H1 (cell line): Measurements from ENCODE around the gene ZNF597. TPM values are rescaled to one million over a fixed set of nuclear protein-coding genes. Genes with fewer than 3 reads are reported as not detected.

Experiments used
- ATF2 ChIP-seq: IDR thresholded peaks from 2 replicates; pipeline ENCODE4 v1.6.1; 2012; ENCODE audit warnings: low read length, inconsistent platforms
- BRCA1 ChIP-seq: IDR thresholded peaks from 2 replicates; pipeline ENCODE4 v1.6.1; 2012; ENCODE audit warnings: low read depth, low read length, improper control_type of control experiment
- CBX8 ChIP-seq: fragments of 300-800, 300-1000 bp; sonication (generic); IDR thresholded peaks from 2 replicates; pipeline ENCODE4 v1.7.1; 2016; ENCODE audit warnings: low read depth, low read length, borderline replicate concordance
- CTCF ChIP-seq, 3 experiments: IDR thresholded peaks; 1 replicate in 2 of 3; 2 replicates in 1 of 3; pipeline versions ENCODE4 v1.5.1 to v1.6.1; 2011; ENCODE audit warnings: low read length in 3 of 3, mild to moderate bottlenecking in 3 of 3, inconsistent platforms in 2 of 3, low read depth in 1 of 3, moderate library complexity in 1 of 3; ENCODE audit not compliant: insufficient read depth in 1 of 3; ENCODE audit errors: control extremely low read depth in 1 of 3
- EP300 ChIP-seq, 2 experiments: IDR thresholded peaks; 1 replicate in 1 of 2; 2 replicates in 1 of 2; pipeline ENCODE4 v1.6.1; 2011 to 2012; ENCODE audit warnings: low read depth in 2 of 2, low read length in 2 of 2, mild to moderate bottlenecking in 2 of 2, borderline replicate concordance in 1 of 2, inconsistent platforms in 1 of 2, moderate library complexity in 1 of 2
- GTF2F1 ChIP-seq: IDR thresholded peaks from 2 replicates; pipeline ENCODE4 v1.6.1; 2012; ENCODE audit warnings: low read depth, low read length, improper control_type of control experiment, borderline replicate concordance
- JUND ChIP-seq: IDR thresholded peaks from 2 replicates; pipeline ENCODE4 v1.6.1; 2011; ENCODE audit warnings: mild to moderate bottlenecking, improper control_type of control experiment, low read length
- NRF1 ChIP-seq: IDR thresholded peaks from 2 replicates; pipeline ENCODE4 v1.6.1; 2011; ENCODE audit warnings: mild to moderate bottlenecking, low read depth, low read length, improper control_type of control experiment
- POU5F1 ChIP-seq: IDR thresholded peaks from 2 replicates; pipeline ENCODE4 v1.6.1; 2011; ENCODE audit warnings: low read depth, mild to moderate bottlenecking, low read length, moderate library complexity
- RAD21 ChIP-seq, 2 experiments: IDR thresholded peaks in 1 of 2; conservative IDR thresholded peaks in 1 of 2; 2 replicates each; pipeline ENCODE4 v1.6.1; 2011; ENCODE audit warnings: low read depth in 2 of 2, low read length in 2 of 2, improper control_type of control experiment in 1 of 2, inconsistent platforms in 1 of 2, mild to moderate bottlenecking in 1 of 2, moderate library complexity in 1 of 2
- RBBP5 ChIP-seq: IDR thresholded peaks from 2 replicates; pipeline ENCODE4 v1.7.1; 2012; ENCODE audit warnings: low read depth, mild to moderate bottlenecking, inconsistent platforms, low read length, moderate library complexity, borderline replicate concordance
- RXRA ChIP-seq: IDR thresholded peaks from 2 replicates; pipeline ENCODE4 v1.6.1; 2011; ENCODE audit warnings: low read depth, mild to moderate bottlenecking, low read length, moderate library complexity; ENCODE audit not compliant: insufficient read depth
- SAP30 ChIP-seq: fragments of 300-600 bp; sonication (generic); IDR thresholded peaks from 2 replicates; pipeline ENCODE4 v1.7.1; 2012; ENCODE audit warnings: low read length, moderate library complexity, mild to moderate bottlenecking, inconsistent platforms; ENCODE audit not compliant: insufficient read depth, insufficient replicate concordance
- SP1 ChIP-seq: IDR thresholded peaks from 2 replicates; pipeline ENCODE4 v1.6.1; 2011; ENCODE audit warnings: low read depth, low read length
- TAF1 ChIP-seq: IDR thresholded peaks from 2 replicates; pipeline ENCODE4 v1.6.1; 2011; ENCODE audit warnings: mild to moderate bottlenecking, low read depth, low read length
- TBP ChIP-seq: IDR thresholded peaks from 2 replicates; pipeline ENCODE4 v1.6.1; 2011; ENCODE audit warnings: low read depth, low read length, improper control_type of control experiment
- polyA plus RNA-seq, 7 experiments: library from polyadenylated mRNA; depleted of rRNA in 3 of 7; stranded (reverse) in 5 of 7; unstranded in 2 of 7; fragments of >200 nt in 5 of 7; fragments of 200-250 nt in 2 of 7; gene quantifications; 1 replicate in 5 of 7; 2 replicates in 1 of 7; 4 replicates in 1 of 7; pipeline versions ENCODE4 v1.2.1 to v1.2.3, GENCODE V29; 2011 to 2013; ENCODE audit warnings: missing spikeins in 2 of 7, mixed read lengths in 2 of 7
- total RNA-seq: library from RNA; stranded (reverse); fragmentation: NEBNext Ultra II Directional; extraction: Animal tissue kit (Norgen Biotek cat#: 25700); gene quantifications from 2 replicates; pipeline ENCODE4 v1.2.1, GENCODE V29; 2021

ZNF597 gene
- total and polyA plus RNA-seq, 2 of the 8 experiments (the other 6 are each of a cell fraction or from before 2014, with no cell fraction given): 0.68 to 2.6 TPM

GRCh38 chr16:3457434-3458252, 14.3 kb upstream of the ZNF597 start (continued):
- TF ChIP-seq TAF1: peak; percentile 74
- TF ChIP-seq GTF2F1: no peak
- TF ChIP-seq RBBP5: peak; percentile 50
- TF ChIP-seq POU5F1: no peak
- TF ChIP-seq CBX8: no peak
- TF ChIP-seq SP1: peak; percentile 56; the same call in 1 of the 2 replicates
- no peak for TF ChIP-seq NRF1
- TF ChIP-seq EP300 (IDR thresholded peaks at IDR 0.05; ENCODE audit: borderline replicate concordance in 1 of 2, low read depth in 2 of 2, low read length in 2 of 2): peak in 1 of 2 experiments; percentile 77; a peak in 1 of 3 replicates
- TF ChIP-seq SAP30: no peak
- TF ChIP-seq CTCF (IDR thresholded peaks at IDR 0.05; ENCODE audit: control extremely low read depth in 1 of 3, insufficient read depth in 1 of 3, low read depth in 1 of 3, low read length in 3 of 3): peak; percentile 48 to 72 (median 53)
- TF ChIP-seq TBP: peak; percentile 40; the same call in 1 of the 2 replicates
- TF ChIP-seq ATF2: no peak
- peak; percentile 64 for TF ChIP-seq BRCA1
- TF ChIP-seq RXRA: no peak
- TF ChIP-seq JUND: no peak
- TF ChIP-seq RAD21 (IDR thresholded peaks at IDR 0.05 in 1 of 2, conservative IDR thresholded peaks at IDR 0.05 in 1 of 2; ENCODE audit: low read depth in 2 of 2, low read length in 2 of 2): peak; percentile 28 to 51; a peak in 3 of 4 replicates
- TF ChIP-seq, all 59 proteins: peak for 28
